K562 (cell line): ENCODE results near the gene SLC12A9. TPM values are rescaled to one million over a fixed set of nuclear protein-coding genes. Genes with fewer than 3 reads are reported as not detected.
A peak's percentile ranks its signal among the peaks of the same experiment; 100 is the strongest.

Source experiments
- ATAC-seq: fragments of 200-7000 bp; cut with Tn5 transposase; 3 replicates; pipeline ENCODE4 v1.9.1; 2020; ENCODE audit warnings: moderate library complexity
- BruUV-seq: library from RNA; stranded (reverse); fragments of 400-500 nt; replicated peaks from 2 replicates; lab custom pipeline; 2021; lab: Mats Ljungman, UMichigan
- CTCF ChIA-PET: fragments of 300-600 bp; formaldehyde crosslinking; extraction: SDS; loops from one replicate; lab custom pipeline; 2021; ENCODE audit warnings: low intra/inter-chr PET ratio; lab: Yijun Ruan, JAX
- POLR2A ChIA-PET: fragments of 300-600, 350-650 bp; sonication (Branson Sonifier 250); formaldehyde crosslinking; extraction: SDS; loops from one replicate; lab custom pipeline; 2021; ENCODE audit warnings: antibody characterized with exemption, inconsistent platforms; lab: Yijun Ruan, JAX
- DNase-seq, 4 experiments: peaks; one replicate each; pipeline versions ENCODE4 v3.0.0 to v3.0.0-alpha.2; 2011 to 2018; ENCODE audit warnings: low spot score in 3 of 4, mixed read lengths in 3 of 4; ENCODE audit errors: extremely low read depth in 1 of 4
- FAIRE-seq: peaks from 2 replicates; lab custom pipeline; 2011; peaks lifted over from hg19 to GRCh38; lab: Jason Lieb, UNC
- H2AFZ ChIP-seq: 2 replicates; pipeline ENCODE4 v1.6.0; 2011; ENCODE audit warnings: low read depth, low read length, control low read depth, inconsistent platforms
- H3K27ac ChIP-seq: fragments of 200-600 bp; 3 replicates; pipeline ENCODE4 v1.8.0; 2011; ENCODE audit warnings: low read depth, mild to moderate bottlenecking, control low read depth, inconsistent platforms, low read length, moderate library complexity, mixed read lengths; ENCODE audit errors: extremely low read depth
- H3K27me3 ChIP-seq, 2 experiments: fragments of 300-600 bp in 1 of 2; 2 replicates in 1 of 2; 3 replicates in 1 of 2; pipeline versions ENCODE4 v1.6.0 to v1.8.0; 2011; ENCODE audit warnings: inconsistent platforms in 2 of 2, low read length in 2 of 2, mild to moderate bottlenecking in 1 of 2, mixed read lengths in 1 of 2, moderate library complexity in 1 of 2; ENCODE audit not compliant: control insufficient read depth in 2 of 2, insufficient read depth in 2 of 2
- H3K36me3 ChIP-seq: fragments of 300-600 bp; 3 replicates; pipeline ENCODE4 v1.8.0; 2011; ENCODE audit warnings: mild to moderate bottlenecking, low read length, inconsistent platforms; ENCODE audit not compliant: control insufficient read depth, insufficient read depth
- H3K4me1 ChIP-seq, 2 experiments: fragments of 200-600 bp in 1 of 2; replicated peaks in 1 of 2; 2 replicates in 1 of 2; 3 replicates in 1 of 2; pipeline versions ENCODE4 v1.5.1 to v1.8.0; 2011; ENCODE audit warnings: inconsistent platforms in 2 of 2, low read length in 2 of 2, mild to moderate bottlenecking in 1 of 2, mixed read lengths in 1 of 2, moderate library complexity in 1 of 2; ENCODE audit not compliant: control insufficient read depth in 2 of 2, insufficient read depth in 2 of 2
- H3K4me2 ChIP-seq: 2 replicates; pipeline ENCODE4 v1.6.1; 2011; ENCODE audit warnings: low read length, control low read depth, inconsistent platforms, mixed read lengths; ENCODE audit not compliant: insufficient read depth
- H3K4me3 ChIP-seq: fragments of 200-600 bp; sonication (generic), shearing (Covaris generic); 2 replicates; pipeline ENCODE4 v1.5.1; 2016; ENCODE audit warnings: control low read depth, inconsistent platforms
- H3K79me2 ChIP-seq: fragments of 200-600 bp; 3 replicates; pipeline ENCODE4 v1.8.0; 2011; ENCODE audit warnings: low read length, inconsistent platforms; ENCODE audit not compliant: control insufficient read depth, insufficient read depth
- H3K9ac ChIP-seq, 2 experiments: 2 replicates each; pipeline versions ENCODE4 v1.6.0 to v1.6.1; 2011; ENCODE audit warnings: low read depth in 2 of 2, low read length in 2 of 2, control low read depth in 1 of 2, inconsistent platforms in 1 of 2, mild to moderate bottlenecking in 1 of 2, mixed read lengths in 1 of 2; ENCODE audit not compliant: insufficient read depth in 1 of 2
- H3K9me1 ChIP-seq: one replicate; pipeline ENCODE4 v1.6.0; 2011; ENCODE audit warnings: inconsistent platforms, mild to moderate bottlenecking, low read length, moderate library complexity; ENCODE audit not compliant: control insufficient read depth, insufficient read depth
- H3K9me3 ChIP-seq: replicated peaks from 2 replicates; pipeline ENCODE4 v1.5.1; 2011; ENCODE audit warnings: low read depth, low read length, inconsistent platforms; ENCODE audit not compliant: control insufficient read depth, insufficient read depth
- H4K20me1 ChIP-seq: replicated peaks from 2 replicates; pipeline ENCODE4 v1.6.1; 2011; ENCODE audit warnings: low read length, inconsistent platforms, mixed read lengths; ENCODE audit not compliant: control insufficient read depth, insufficient read depth
- HNRNPK ChIP-seq: fragments of 200-400 bp; formaldehyde crosslinking; IDR thresholded peaks from one replicate; pipeline ENCODE4 v1.6.1; 2018; ENCODE audit warnings: mild to moderate bottlenecking, low read depth, low read length; ENCODE audit not compliant: poor library complexity, severe bottlenecking
- HOXB6 ChIP-seq: fragments of 250-450 bp; sonication (Bioruptor Pico); IDR thresholded peaks from 2 replicates; pipeline ENCODE4 v1.5.1; 2022; ENCODE audit warnings: mild to moderate bottlenecking, borderline replicate concordance
- MLLT1 ChIP-seq, 2 experiments: fragments of 450-650 bp; IDR thresholded peaks; 2 replicates each; pipeline ENCODE4 v1.6.1; 2016
- MYNN ChIP-seq, 2 experiments: sonication (generic); formaldehyde crosslinking in 1 of 2; IDR thresholded peaks; 2 replicates each; pipeline versions ENCODE4 v1.5.0 to v1.6.1; 2016 to 2020; ENCODE audit warnings: antibody characterized with exemption in 1 of 2, missing genetic modification reagents in 1 of 2
- PML ChIP-seq: IDR thresholded peaks from 2 replicates; pipeline ENCODE4 v1.6.1; 2012; ENCODE audit warnings: low read length, inconsistent platforms
- POLR2AphosphoS5 ChIP-seq: IDR thresholded peaks from 2 replicates; pipeline ENCODE4 v1.6.1; 2011; ENCODE audit warnings: mild to moderate bottlenecking, low read depth, low read length, moderate library complexity; ENCODE audit not compliant: control insufficient read depth, insufficient read depth
- POLR2G ChIP-seq: fragments of 200-400 bp; formaldehyde crosslinking; IDR thresholded peaks from 2 replicates; pipeline ENCODE4 v1.6.1; 2017; ENCODE audit warnings: low read depth, mild to moderate bottlenecking, antibody characterized with exemption, low read length, moderate library complexity
- RBFOX2 ChIP-seq: fragments of 200-400 bp; formaldehyde crosslinking; IDR thresholded peaks from 2 replicates; pipeline ENCODE4 v1.6.1; 2017; ENCODE audit warnings: low read depth, mild to moderate bottlenecking, low read length, moderate library complexity
- SOX6 ChIP-seq: fragments of 450-650 bp; IDR thresholded peaks from 2 replicates; pipeline ENCODE4 v1.6.1; 2014; ENCODE audit warnings: mild to moderate bottlenecking
- TRIM28 ChIP-seq: fragments of 450-650 bp; IDR thresholded peaks from 2 replicates; pipeline ENCODE4 v1.6.1; 2017
- ZNF12 ChIP-seq: sonication (generic); formaldehyde crosslinking; IDR thresholded peaks from 2 replicates; pipeline ENCODE4 v1.4.0; 2020; ENCODE audit warnings: mild to moderate bottlenecking, missing genetic modification reagents
- WGBS: fragments of 100-300 bp; shearing (Covaris generic); methylation state at CpG from one replicate; pipeline ENCODE4 v1.1.6; 2016; ENCODE audit warnings: low coverage, mixed read lengths; ENCODE audit not compliant: insufficient coverage; ENCODE audit errors: missing lambda C conversion rate; 5-methylcytosine and 5-hydroxymethylcytosine counted together
- in situ Hi-C: fragments of 300-500 bp; cut with MboI; formaldehyde crosslinking; loops from 4 replicates; pipeline ENCODE4 v1.15.0; 2018; ENCODE audit warnings: inconsistent platforms, mixed read lengths
- intact Hi-C: fragments of 100-400 bp; cut with micrococcal nuclease; formaldehyde crosslinking; loops from 2 replicates; pipeline ENCODE4 v1.14.2; 2022
- polyA plus RNA-seq, 8 experiments: library from polyadenylated mRNA; depleted of rRNA in 4 of 8; stranded (reverse) in 5 of 8; unstranded in 3 of 8; fragments of >200 nt; fragmentation: Nextera tagmentation in 2 of 8; fragmentation: Illumina TruSeq in 1 of 8; extraction: Ambion mirVana in 2 of 8; extraction: Trizol in 1 of 8; gene quantifications; 2 replicates each; pipeline versions ENCODE4 v1.2.1 to v1.2.3, GENCODE V29; 2011 to 2014; ENCODE audit warnings: inconsistent platforms in 1 of 8, missing spikeins in 1 of 8
- total RNA-seq, 7 experiments: library from RNA; depleted of rRNA in 6 of 7; stranded (reverse); fragments of >200 nt in 6 of 7; fragmentation: Illumina TruSeq in 2 of 7; extraction: Trizol in 2 of 7; gene quantifications; 2 replicates each; pipeline versions ENCODE4 v1.2.1 to v1.2.3, GENCODE V29; 2011 to 2021; ENCODE audit warnings: low replicate concordance in 1 of 7
- TF ChIP-seq, protein P1 (sequence below): fragments of 250-450 bp; sonication (Bioruptor Pico); IDR thresholded peaks from 2 replicates; pipeline ENCODE4 v1.5.0; 2021; ENCODE audit warnings: mild to moderate bottlenecking, borderline replicate concordance

SLC12A9 gene
- total and polyA plus RNA-seq, 9 of the 15 experiments (the other 6 are each of a cell fraction or from before 2014, with no cell fraction given), result 0.06 to 20.2 (median 10.7) TPM

- in situ Hi-C loops (no loop called here), intact Hi-C loops (no loop called here)
- no peak for FAIRE-seq
- peak overlapping the region; percentile 89; the same call in 1 of the 3 replicates for H3K27ac ChIP-seq
- H3K4me2 ChIP-seq, result no peak overlapping the region
- no peak overlapping the region for H2AFZ ChIP-seq
- WGBS, result 84% methylated on average over 26 of the region's 27 CpGs
- DNase-seq, result peak in 2 of 4 experiments; percentile 15
- H3K4me1 ChIP-seq, result peaks cover 27 to 60% of the 10 kb centered on the region in 2 experiments
- H3K9ac ChIP-seq, result peak overlapping the region in 1 of 2 experiments; percentile 100; a peak in 2 of 4 replicates
- ChIA-PET POLR2A (interaction anchor here (0.5 to 6.3 kb wide), 7 partner anchors 11 to 403 kb away, joined by 3 to 144 read pairs (median 3); partner anchors contain the start of genes NYAP1, SLC12A9 and SRRT), CTCF (no interaction called here)
- H3K27me3 ChIP-seq, result no peaks in the 10 kb centered on the region
- no peak for ATAC-seq
- no peaks in the 10 kb centered on the region for H3K9me3 ChIP-seq
- peaks cover 8% of the 10 kb centered on the region for H3K9me1 ChIP-seq
- H3K36me3 ChIP-seq, result peaks cover 76% of the 10 kb centered on the region
- TF ChIP-seq HNRNPK (no peak), PML (0 out of 2 replicates have a peak, but pooled peaks have one; percentile 16), POLR2AphosphoS5 (peak; percentile 29; the same call in 1 of the 2 replicates), ZNF12 (CRISPR knock-in tag) (no peak), TRIM28 (no peak), MYNN (IDR thresholded peaks at IDR 0.05) (0 out of 2 replicates have a peak, but pooled peaks have one; percentile 5), MYNN (CRISPR knock-in tag; IDR thresholded peaks at IDR 0.05) (no peak), RBFOX2 (peak; percentile 68), SOX6 (no peak), HOXB6 (CRISPR knock-in tag) (no peak), MLLT1 (IDR thresholded peaks at IDR 0.05) (peak in 1 of 2 experiments; percentile 50; a peak in 1 of 4 replicates), POLR2G (peak; percentile 66; the same call in 1 of the 2 replicates)
- TF ChIP-seq, protein P1, sequence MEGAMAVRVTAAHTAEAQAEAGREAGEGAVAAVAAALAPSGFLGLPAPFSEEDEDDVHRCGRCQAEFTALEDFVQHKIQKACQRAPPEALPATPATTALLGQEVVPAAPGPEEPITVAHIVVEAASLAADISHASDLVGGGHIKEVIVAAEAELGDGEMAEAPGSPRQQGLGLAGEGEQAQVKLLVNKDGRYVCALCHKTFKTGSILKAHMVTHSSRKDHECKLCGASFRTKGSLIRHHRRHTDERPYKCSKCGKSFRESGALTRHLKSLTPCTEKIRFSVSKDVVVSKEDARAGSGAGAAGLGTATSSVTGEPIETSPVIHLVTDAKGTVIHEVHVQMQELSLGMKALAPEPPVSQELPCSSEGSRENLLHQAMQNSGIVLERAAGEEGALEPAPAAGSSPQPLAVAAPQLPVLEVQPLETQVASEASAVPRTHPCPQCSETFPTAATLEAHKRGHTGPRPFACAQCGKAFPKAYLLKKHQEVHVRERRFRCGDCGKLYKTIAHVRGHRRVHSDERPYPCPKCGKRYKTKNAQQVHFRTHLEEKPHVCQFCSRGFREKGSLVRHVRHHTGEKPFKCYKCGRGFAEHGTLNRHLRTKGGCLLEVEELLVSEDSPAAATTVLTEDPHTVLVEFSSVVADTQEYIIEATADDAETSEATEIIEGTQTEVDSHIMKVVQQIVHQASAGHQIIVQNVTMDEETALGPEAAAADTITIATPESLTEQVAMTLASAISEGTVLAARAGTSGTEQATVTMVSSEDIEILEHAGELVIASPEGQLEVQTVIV (CRISPR knock-in tag), result no peak
- no peak overlapping the region for H3K4me3 ChIP-seq
- H3K79me2 ChIP-seq, result peaks cover 52% of the 10 kb centered on the region
- no TSS peak for BruUV-seq
- H4K20me1 ChIP-seq, result peaks cover 30% of the 10 kb centered on the region
Measured at GRCh38 chr7:100886142-100886935, 33.8 kb downstream of the SLC12A9 start.
